ENCODE data around the gene SLC38A5. TPM values are rescaled to one million over a fixed set of nuclear protein-coding genes. Genes with fewer than 3 reads are reported as not detected.

The SLC38A5 gene
- polyA plus RNA-seq, 1 donor (not counting 4 experiments of a cell fraction or from before 2014, with no cell fraction given) = 199 TPM

- Histone ChIP-seq H3K27ac (ENCODE audit: control insufficient read depth, insufficient read depth, low read length) (no peak overlapping the region), H3K36me3 (ENCODE audit: control insufficient read depth in 2 of 2, extremely low read depth in 1 of 2, insufficient read depth in 2 of 2, low read length in 2 of 2) (peaks cover 4% of the 10 kb centered on the region in 2 experiments), H3K4me2 (ENCODE audit: control insufficient read depth, extremely low read depth, insufficient read depth, low read depth, low read length) (no peak overlapping the region), H3K79me2 (ENCODE audit: control insufficient read depth, insufficient read depth, low read length) (peaks cover 8% of the 10 kb centered on the region), H3K9ac (ENCODE audit: control insufficient read depth, extremely low read depth, insufficient read depth, low read length) (no peak overlapping the region), H3K9me3 (ENCODE audit: control insufficient read depth, low read depth, low read length) (peaks cover 2% of the 10 kb centered on the region), H3K4me1 (ENCODE audit: control insufficient read depth, extremely low read depth, insufficient read depth, low read length) (peaks cover 10% of the 10 kb centered on the region), H4K20me1 (ENCODE audit: control insufficient read depth, extremely low read depth, insufficient read depth, low read length) (no peaks in the 10 kb centered on the region), H2AFZ (ENCODE audit: control insufficient read depth, low read length) (no peak overlapping the region), H3K27me3 (ENCODE audit: control insufficient read depth, extremely low read depth, insufficient read depth, low read length) (no peaks in the 10 kb centered on the region), H3K9me1 (ENCODE audit: control insufficient read depth, extremely low read depth, insufficient read depth, low read length) (no peaks in the 10 kb centered on the region), H3K4me3 (ENCODE audit: control insufficient read depth in 2 of 3, extremely low read depth in 1 of 3, insufficient read depth in 2 of 3, low read depth in 1 of 3, low read length in 3 of 3) (no peak overlapping the region)
- DNase-seq (ENCODE audit: low read depth, low spot score) (no peak), FAIRE-seq (no peak)
- TF ChIP-seq EZH2 (IDR thresholded peaks at IDR 0.05; ENCODE audit: low read length) (no peak), CTCF (optimal IDR thresholded peaks at IDR 0.05 in 1 of 3, IDR thresholded peaks at IDR 0.05 in 1 of 3, conservative IDR thresholded peaks at IDR 0.05 in 1 of 3; ENCODE audit: extremely low read depth in 1 of 3, insufficient read depth in 2 of 3, low read length in 3 of 3) (no peak)
- dilution Hi-C loops (cut with MboI; ENCODE audit: extremely low pct_ligation_motif_present, low sequenced_read_pairs) = no loop called here
These were observed 46.9 kb upstream of the SLC38A5 start for GRCh38 chrX:48516987-48517386.

GRCh38 chrX:48516285-48516684 lies 46.2 kb upstream of the SLC38A5 start:
- Histone ChIP-seq H2AFZ (ENCODE audit: control insufficient read depth, low read length) (no peak overlapping the region), H3K27me3 (ENCODE audit: control insufficient read depth, extremely low read depth, insufficient read depth, low read length) (no peaks in the 10 kb centered on the region), H3K4me1 (ENCODE audit: control insufficient read depth, extremely low read depth, insufficient read depth, low read length) (peaks cover 10% of the 10 kb centered on the region), H3K9me3 (ENCODE audit: control insufficient read depth, low read depth, low read length) (peaks cover 2% of the 10 kb centered on the region), H3K9me1 (ENCODE audit: control insufficient read depth, extremely low read depth, insufficient read depth, low read length) (no peaks in the 10 kb centered on the region), H3K4me2 (ENCODE audit: control insufficient read depth, extremely low read depth, insufficient read depth, low read depth, low read length) (no peak overlapping the region), H3K79me2 (ENCODE audit: control insufficient read depth, insufficient read depth, low read length) (peaks cover 7% of the 10 kb centered on the region), H3K36me3 (ENCODE audit: control insufficient read depth in 2 of 2, extremely low read depth in 1 of 2, insufficient read depth in 2 of 2, low read length in 2 of 2) (peaks cover 4 to 5% of the 10 kb centered on the region in 2 experiments), H4K20me1 (ENCODE audit: control insufficient read depth, extremely low read depth, insufficient read depth, low read length) (no peaks in the 10 kb centered on the region), H3K27ac (ENCODE audit: control insufficient read depth, insufficient read depth, low read length) (no peak overlapping the region), H3K4me3 (ENCODE audit: control insufficient read depth in 2 of 3, extremely low read depth in 1 of 3, insufficient read depth in 2 of 3, low read depth in 1 of 3, low read length in 3 of 3) (no peak overlapping the region), H3K9ac (ENCODE audit: control insufficient read depth, extremely low read depth, insufficient read depth, low read length) (no peak overlapping the region)
- FAIRE-seq = no peak
- TF ChIP-seq CTCF (optimal IDR thresholded peaks at IDR 0.05 in 1 of 3, IDR thresholded peaks at IDR 0.05 in 1 of 3, conservative IDR thresholded peaks at IDR 0.05 in 1 of 3; ENCODE audit: extremely low read depth in 1 of 3, insufficient read depth in 2 of 3, low read length in 3 of 3) (no peak), EZH2 (IDR thresholded peaks at IDR 0.05; ENCODE audit: low read length) (no peak)
- dilution Hi-C loops (cut with MboI; ENCODE audit: extremely low pct_ligation_motif_present, low sequenced_read_pairs) = no loop called here
- no peak for DNase-seq (ENCODE audit: low read depth, low spot score)

Measured in keratinocyte (primary cell).